Kidney (tissue), 14 donors: ENCODE results near the gene FBXO41. TPM values are rescaled to one million over a fixed set of nuclear protein-coding genes. Genes with fewer than 3 reads are reported as not detected.

Experiments
- DNase-seq, 5 donors: peaks; one replicate each; pipeline ENCODE4 v3.0.0-alpha.2; 2013 to 2020
- FAIRE-seq: peaks from 2 replicates; lab custom pipeline; 2012; peaks lifted over from hg19 to GRCh38; lab: Jason Lieb, UNC
- H3K27ac ChIP-seq, 2 donors: one replicate each; pipeline ENCODE4 v1.7.0; 2013; ENCODE audit warnings: low read depth in 2 of 2, low read length in 2 of 2, inconsistent platforms in 1 of 2
- H3K27me3 ChIP-seq: one replicate; pipeline ENCODE4 v1.7.1; 2013; ENCODE audit warnings: low read length, inconsistent platforms; ENCODE audit not compliant: control insufficient read depth, insufficient read depth
- H3K36me3 ChIP-seq, 3 donors: one replicate each; pipeline versions ENCODE4 v1.7.0 to v1.7.1; 2013; ENCODE audit warnings: low read length in 3 of 3, control low read depth in 1 of 3, inconsistent platforms in 1 of 3; ENCODE audit not compliant: insufficient read depth in 3 of 3, control insufficient read depth in 2 of 3
- H3K4me1 ChIP-seq, 3 donors: one replicate each; pipeline versions ENCODE4 v1.7.0 to v1.7.1; 2013; ENCODE audit warnings: low read length in 3 of 3, inconsistent platforms in 1 of 3, low read depth in 1 of 3; ENCODE audit not compliant: control insufficient read depth in 2 of 3, insufficient read depth in 2 of 3
- H3K4me3 ChIP-seq, 3 donors: one replicate each; pipeline versions ENCODE4 v1.7.0 to v1.8.1; 2013; ENCODE audit warnings: low read length in 3 of 3, control low read depth in 1 of 3, inconsistent platforms in 1 of 3
- H3K9ac ChIP-seq, 3 donors: one replicate each; pipeline versions ENCODE4 v1.7.0 to v1.7.1; 2013; ENCODE audit warnings: low read length in 3 of 3, control low read depth in 1 of 3, inconsistent platforms in 1 of 3
- H3K9me3 ChIP-seq, 3 donors: one replicate each; pipeline versions ENCODE4 v1.7.0 to v1.7.1; 2013; ENCODE audit warnings: low read length in 3 of 3, control low read depth in 1 of 3, inconsistent platforms in 1 of 3; ENCODE audit not compliant: control insufficient read depth in 2 of 3, insufficient read depth in 1 of 3
- intact Hi-C: fragments of 100-400 bp; cut with DNase I; formaldehyde crosslinking; loops from one replicate; pipeline ENCODE4 v1.11.1; 2022
- polyA plus RNA-seq: library from polyadenylated mRNA; stranded (reverse); fragments of 350-450 nt; fragmentation: Illumina TruSeq; extraction: RNeasy Lipid Tissue Mini Kit (QIAGEN cat#74804); gene quantifications from one replicate; pipeline ENCODE4 v1.2.3, GENCODE V29; 2014; ENCODE audit warnings: low read depth, low replicate concordance; ENCODE audit not compliant: insufficient read depth
- total RNA-seq: library from RNA; stranded (reverse); fragmentation: NEBNext Ultra II Directional; extraction: Animal tissue kit (Norgen Biotek cat#: 25700); gene quantifications from one replicate; pipeline ENCODE4 v1.2.1, GENCODE V29; 2021
- TF ChIP-seq, protein P1 (sequence below): IDR thresholded peaks from 3 replicates; pipeline ENCODE4 v1.5.1; 2012; ENCODE audit warnings: mild to moderate bottlenecking, moderate library complexity, borderline replicate concordance; ENCODE audit not compliant: insufficient read depth; ENCODE audit errors: extremely low read depth
- donor health status: control.
- donor health status: control.
- donor health status: control.
- donor health status: control.
- donor health status: control.
- donor health status: DM: yes; HTN: yes; CAD: no.
- donor health status: Normal renal cell carcinoma (clear cell type).

FBXO41 gene
- total and polyA plus RNA-seq, 2 donors from 2014 or later, result 0.49 to 5.2 TPM

DNA sequence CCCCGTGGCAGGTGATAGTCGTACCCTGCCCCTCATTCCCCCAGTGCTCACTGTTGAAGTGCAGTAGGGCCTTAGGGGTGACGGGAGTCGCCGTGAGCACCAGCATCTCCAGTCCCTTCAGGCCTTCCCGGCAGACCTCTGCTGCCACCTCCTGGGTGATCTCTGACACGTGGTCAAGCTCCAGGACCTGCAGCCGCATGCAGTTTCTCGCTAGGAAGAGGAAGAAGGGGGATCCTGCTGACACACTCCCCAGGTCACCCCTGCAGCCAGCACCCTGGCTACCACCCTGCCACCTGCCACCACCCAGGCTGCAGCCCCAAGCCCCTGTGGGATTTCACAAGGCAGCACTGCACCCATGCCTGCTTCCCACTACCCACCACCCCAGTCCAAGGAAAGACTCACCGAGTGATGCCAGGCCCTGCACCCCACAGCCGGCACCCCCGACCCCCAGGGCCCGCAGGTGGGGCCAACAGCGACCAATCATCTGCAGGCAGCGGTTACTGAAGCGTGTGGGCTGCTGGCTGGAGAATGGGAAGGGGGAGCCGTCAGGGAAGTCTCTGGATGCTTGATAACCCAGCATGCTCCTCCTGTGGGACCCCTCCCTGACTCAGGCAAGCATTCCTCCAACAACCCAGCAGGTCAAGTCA is 23.8 kb downstream of the FBXO41 start:
- Histone ChIP-seq H3K27me3 (no peaks in the 10 kb centered on the region), H3K36me3 (no peaks in the 10 kb centered on the region), H3K4me3 (no peak overlapping the region), H3K4me1 (no peaks in the 10 kb centered on the region), H3K9me3 (no peaks in the 10 kb centered on the region), H3K27ac (no peak overlapping the region), H3K9ac (no peak overlapping the region)
- DNase-seq (peak in 4 of 5 donors; percentile 48 to 63 (median 58)), FAIRE-seq (no peak)
- intact Hi-C loops, result no loop called here
- TF ChIP-seq, protein P1, sequence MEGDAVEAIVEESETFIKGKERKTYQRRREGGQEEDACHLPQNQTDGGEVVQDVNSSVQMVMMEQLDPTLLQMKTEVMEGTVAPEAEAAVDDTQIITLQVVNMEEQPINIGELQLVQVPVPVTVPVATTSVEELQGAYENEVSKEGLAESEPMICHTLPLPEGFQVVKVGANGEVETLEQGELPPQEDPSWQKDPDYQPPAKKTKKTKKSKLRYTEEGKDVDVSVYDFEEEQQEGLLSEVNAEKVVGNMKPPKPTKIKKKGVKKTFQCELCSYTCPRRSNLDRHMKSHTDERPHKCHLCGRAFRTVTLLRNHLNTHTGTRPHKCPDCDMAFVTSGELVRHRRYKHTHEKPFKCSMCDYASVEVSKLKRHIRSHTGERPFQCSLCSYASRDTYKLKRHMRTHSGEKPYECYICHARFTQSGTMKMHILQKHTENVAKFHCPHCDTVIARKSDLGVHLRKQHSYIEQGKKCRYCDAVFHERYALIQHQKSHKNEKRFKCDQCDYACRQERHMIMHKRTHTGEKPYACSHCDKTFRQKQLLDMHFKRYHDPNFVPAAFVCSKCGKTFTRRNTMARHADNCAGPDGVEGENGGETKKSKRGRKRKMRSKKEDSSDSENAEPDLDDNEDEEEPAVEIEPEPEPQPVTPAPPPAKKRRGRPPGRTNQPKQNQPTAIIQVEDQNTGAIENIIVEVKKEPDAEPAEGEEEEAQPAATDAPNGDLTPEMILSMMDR, result peak; percentile 37

DNA sequence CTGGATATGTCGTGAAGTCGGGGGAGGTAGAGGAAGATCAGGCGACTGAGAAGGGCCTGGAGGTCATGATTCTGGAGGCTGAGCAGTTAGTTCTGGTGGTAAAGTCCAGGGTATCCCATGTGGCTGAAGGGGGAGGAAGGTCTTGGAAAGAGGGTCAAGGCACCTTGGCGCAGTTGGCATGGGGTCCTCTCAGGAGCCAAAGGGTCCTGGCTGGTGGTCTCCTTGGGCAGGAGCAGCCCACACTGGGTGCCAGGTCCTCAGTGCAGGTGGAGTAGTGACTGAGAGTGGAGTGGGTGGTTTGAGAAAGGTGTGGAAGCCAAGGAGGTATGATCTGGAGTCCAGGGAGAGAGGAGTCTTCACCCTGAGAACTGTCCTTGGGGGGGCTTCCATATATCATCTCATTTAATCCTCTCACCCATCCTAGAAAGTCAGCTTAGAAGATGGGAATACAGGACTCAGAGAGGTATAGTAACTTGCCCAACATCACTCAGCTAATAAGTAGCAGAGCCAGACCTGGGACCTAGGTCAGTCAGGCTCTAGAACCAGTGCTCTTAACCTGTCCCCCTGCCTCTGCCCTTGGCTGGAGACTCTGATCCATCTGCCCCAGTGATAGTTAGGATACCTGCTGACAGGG is 24.5 kb downstream of the FBXO41 start:
- FAIRE-seq, result no peak
- H3K27ac ChIP-seq, result no peak overlapping the region
- DNase-seq, result no peak
- peaks cover 0 to 2% (median 0%) of the 10 kb centered on the region in 3 donors for H3K36me3 ChIP-seq
- no peak overlapping the region for H3K9ac ChIP-seq
- H3K9me3 ChIP-seq, result no peaks in the 10 kb centered on the region
- no peak overlapping the region for H3K4me3 ChIP-seq
- intact Hi-C loops, result no loop called here
- TF ChIP-seq, protein P1, result no peak
- no peaks in the 10 kb centered on the region for H3K4me1 ChIP-seq
- H3K27me3 ChIP-seq, result no peaks in the 10 kb centered on the region

DNA sequence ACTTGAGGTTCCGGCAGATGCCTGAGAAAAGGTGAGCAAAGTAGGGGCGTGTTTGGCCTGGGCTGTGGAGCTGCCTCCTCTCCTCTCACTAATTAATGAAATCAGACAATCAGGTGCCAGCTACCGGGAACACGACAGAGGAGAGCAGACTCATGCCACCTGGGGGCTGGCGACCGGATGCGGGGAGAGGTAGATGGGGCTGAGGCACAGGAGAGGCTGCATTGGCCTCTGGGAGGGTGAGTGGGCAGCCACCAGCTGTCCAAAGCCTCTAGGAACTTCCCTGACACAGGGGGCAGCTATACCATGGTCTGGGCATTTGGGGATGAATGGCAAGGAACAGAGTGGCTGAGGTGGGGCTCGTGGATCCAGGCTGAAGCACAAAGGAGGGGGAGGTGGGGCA is 25.0 kb downstream of the FBXO41 start:
- no peaks in the 10 kb centered on the region for H3K9me3 ChIP-seq
- intact Hi-C loops, result no loop called here
- H3K9ac ChIP-seq, result no peak overlapping the region
- FAIRE-seq (no peak), DNase-seq (no peak)
- no peak overlapping the region for H3K4me3 ChIP-seq
- peaks cover 0 to 2% (median 0%) of the 10 kb centered on the region in 3 donors for H3K36me3 ChIP-seq
- H3K27me3 ChIP-seq, result no peaks in the 10 kb centered on the region
- no peak overlapping the region for H3K27ac ChIP-seq
- TF ChIP-seq, protein P1, result no peak
- no peaks in the 10 kb centered on the region for H3K4me1 ChIP-seq
